ENCODE data around the gene NCAPH2. TPM values are rescaled to one million over a fixed set of nuclear protein-coding genes. Genes with fewer than 3 reads are reported as not detected.

Gene NCAPH2
- polyA plus RNA-seq, 3 donors: 12.5 to 23.6 (median 18.1) TPM

- H3K4me1 ChIP-seq (ENCODE audit: control insufficient read depth in 1 of 2, insufficient read depth in 2 of 2, low read length in 2 of 2): peaks cover 19 to 26% of the 10 kb centered on the region in 2 donors
- H3K9ac ChIP-seq (ENCODE audit: insufficient read depth, low read length, poor library complexity, severe bottlenecking): peak overlapping the region; percentile 84
- WGBS (ENCODE audit: insufficient coverage): 58% methylated on average over 18 of the region's 21 CpGs
- intact Hi-C loops (cut with micrococcal nuclease): loop anchor here (2.0 to 5.0 kb wide), 4 partner anchors 55 to 122 kb away; partner anchors contain the start of genes ARSA (in 2 of the 2), CHKB (in 1 of the 2) and SYCE3 (in 1 of the 2)
- H3K4me3 ChIP-seq (replicated peaks in 1 of 3; ENCODE audit: low read depth in 2 of 3, low read length in 3 of 3): peak overlapping the region; percentile 92 to 98 (median 96)
- Mint-ChIP-seq H3K4me1 (peaks cover 20% of the 10 kb centered on the region), H3K27ac (peak overlapping the region; percentile 83 to 95 (median 90)), H3K9me3 (no peaks in the 10 kb centered on the region), H3K4me3 (peak overlapping the region; percentile 95 to 96), H3K27me3 (ENCODE audit: low read depth in 3 of 3) (peaks cover 0 to 5% (median 0%) of the 10 kb centered on the region in 3 donors), H3K36me3 (peaks cover 15 to 29% of the 10 kb centered on the region in 2 donors)
- no peaks in the 10 kb centered on the region for H3K9me3 ChIP-seq (replicated peaks in 1 of 2; ENCODE audit: control insufficient read depth in 1 of 2, insufficient read depth in 1 of 2, low read length in 2 of 2)
- peaks cover 30 to 36% of the 10 kb centered on the region in 2 donors for H3K36me3 ChIP-seq (replicated peaks in 1 of 2; ENCODE audit: control insufficient read depth in 1 of 2, insufficient read depth in 2 of 2, low read length in 2 of 2)
- DNase-seq: peak in 1 of 3 donors; percentile 32
- peak overlapping the region; percentile 69 to 87 for H3K27ac ChIP-seq (ENCODE audit: low read depth in 1 of 2, low read length in 2 of 2)
- TF ChIP-seq CTCF (IDR thresholded peaks at IDR 0.05): no peak
- H3K27me3 ChIP-seq (ENCODE audit: control insufficient read depth in 2 of 2, insufficient read depth in 2 of 2, low read length in 2 of 2): no peaks in the 10 kb centered on the region
- no peaks in the 10 kb centered on the region for H4K20me1 ChIP-seq (ENCODE audit: insufficient read depth, low read length)
- H2AFZ ChIP-seq (ENCODE audit: insufficient read depth, low read depth, low read length, poor library complexity, severe bottlenecking): peak overlapping the region; percentile 82
- H3K79me2 ChIP-seq (ENCODE audit: insufficient read depth, low read length): peaks cover 60% of the 10 kb centered on the region
- H3K4me2 ChIP-seq (replicated peaks; ENCODE audit: extremely low read depth, low read length, poor library complexity, severe bottlenecking): peak overlapping the region; percentile 98
Observed at GRCh38 chr22:50506611-50507420, 1.2 kb upstream of the NCAPH2 start.

GRCh38 chr22:50507421-50507990 lies 518 bp upstream of the NCAPH2 start, which contains the start of gene LMF2:
Gene LMF2 (minus strand): TSS chr22:50507702. CDS start chr22:50507675, 27 bp downstream.
- Mint-ChIP-seq H3K27me3 (ENCODE audit: low read depth in 3 of 3) (peaks cover 0 to 5% (median 0%) of the 10 kb centered on the region in 3 donors), H3K9me3 (no peaks in the 10 kb centered on the region), H3K4me1 (peaks cover 20% of the 10 kb centered on the region), H3K4me3 (peak within 1 kb of the TSS; percentile 95 to 96), H3K27ac (peak within 1 kb of the TSS; percentile 86 to 97 (median 94)), H3K36me3 (peaks cover 13 to 28% of the 10 kb centered on the region in 2 donors)
- no peak for TF ChIP-seq CTCF (IDR thresholded peaks at IDR 0.05)
- 1% methylated on average over 23 of the region's 62 CpGs for WGBS (ENCODE audit: insufficient coverage)
- intact Hi-C loops (cut with micrococcal nuclease): loop anchor here (2.0 to 5.0 kb wide), 4 partner anchors 55 to 121 kb away; partner anchors contain the start of genes ARSA (in 2 of the 2), CHKB (in 1 of the 2) and SYCE3 (in 1 of the 2)
- H3K36me3 ChIP-seq (replicated peaks in 1 of 2; ENCODE audit: control insufficient read depth in 1 of 2, insufficient read depth in 2 of 2, low read length in 2 of 2): peaks cover 28 to 30% of the 10 kb centered on the region in 2 donors
- no peaks in the 10 kb centered on the region for H3K27me3 ChIP-seq (ENCODE audit: control insufficient read depth in 2 of 2, insufficient read depth in 2 of 2, low read length in 2 of 2)
- H3K9ac ChIP-seq (ENCODE audit: insufficient read depth, low read length, poor library complexity, severe bottlenecking): peak within 1 kb of the TSS; percentile 84
- H3K79me2 ChIP-seq (ENCODE audit: insufficient read depth, low read length): peaks cover 67% of the 10 kb centered on the region
- peak within 1 kb of the TSS; percentile 78 to 87 for H3K27ac ChIP-seq (ENCODE audit: low read depth in 1 of 2, low read length in 2 of 2)
- H2AFZ ChIP-seq (ENCODE audit: insufficient read depth, low read depth, low read length, poor library complexity, severe bottlenecking): peak within 1 kb of the TSS; percentile 84
- no peaks in the 10 kb centered on the region for H3K9me3 ChIP-seq (replicated peaks in 1 of 2; ENCODE audit: control insufficient read depth in 1 of 2, insufficient read depth in 1 of 2, low read length in 2 of 2)
- H3K4me1 ChIP-seq (ENCODE audit: control insufficient read depth in 1 of 2, insufficient read depth in 2 of 2, low read length in 2 of 2): peaks cover 19 to 26% of the 10 kb centered on the region in 2 donors
- H3K4me3 ChIP-seq (replicated peaks in 1 of 3; ENCODE audit: low read depth in 2 of 3, low read length in 3 of 3): peak within 1 kb of the TSS; percentile 92 to 98 (median 96)
- no peaks in the 10 kb centered on the region for H4K20me1 ChIP-seq (ENCODE audit: insufficient read depth, low read length)
- DNase-seq: peak in 1 of 3 donors; percentile 83
- H3K4me2 ChIP-seq (replicated peaks; ENCODE audit: extremely low read depth, low read length, poor library complexity, severe bottlenecking): peak within 1 kb of the TSS; percentile 98
